GM19239 (cell line): ENCODE data around the gene PEX1.
"Not testable (repeated sequence)": the region's sequence is repeated elsewhere in the genome, so short reads cannot be mapped to it uniquely, and the experiment has no call there.

Experiments used
- DNase-seq: peaks from one replicate; pipeline ENCODE4 v3.0.0; 2011; ENCODE audit warnings: low spot score; ENCODE audit not compliant: insufficient read length
- FAIRE-seq: peaks from 2 replicates; lab custom pipeline; 2011; peaks lifted over from hg19 to GRCh38; lab: Jason Lieb, UNC

Gene PEX1

GRCh38 chr7:92528188-92528957 lies at the start of gene PEX1, which contains the start of gene RBM48:
Gene PEX1, minus strand, starts transcription at chr7:92528520. Its CDS starts 85 bp downstream, at chr7:92528435.
Gene RBM48, plus strand, starts transcription at chr7:92528795. Its CDS starts 19 bp downstream, at chr7:92528814.
- peak; percentile 80 for DNase-seq
- peak; percentile 93 for FAIRE-seq

- no peak for DNase-seq
These were observed 48.0 kb upstream of the PEX1 start for GRCh38 chr7:92576296-92576695.

GRCh38 chr7:92569137-92569536 lies 40.8 kb upstream of the PEX1 start:
- DNase-seq: no peak

More at GRCh38 chr7:92576296-92576695, 48.0 kb upstream of the PEX1 start:
- no peak for FAIRE-seq

GRCh38 chr7:92567460-92567859 lies 39.1 kb upstream of the PEX1 start:
- no peak for DNase-seq
- no peak for FAIRE-seq

More at GRCh38 chr7:92569137-92569536, 40.8 kb upstream of the PEX1 start:
- no peak for FAIRE-seq

GRCh38 chr7:92563345-92563744 lies 35.0 kb upstream of the PEX1 start:
- FAIRE-seq: no peak
- no peak for DNase-seq

GRCh38 chr7:92560602-92561001 lies 32.3 kb upstream of the PEX1 start:
- DNase-seq (no peak), FAIRE-seq (no peak)

- DNase-seq (no peak), FAIRE-seq (no peak)
These were observed 29.6 kb upstream of the PEX1 start for GRCh38 chr7:92557808-92558362.

GRCh38 chr7:92557249-92557648 lies 28.9 kb upstream of the PEX1 start:
- DNase-seq (no peak), FAIRE-seq (no peak)

GRCh38 chr7:92550194-92550593 lies 21.9 kb upstream of the PEX1 start:
- no peak for DNase-seq

GRCh38 chr7:92547579-92547978 lies 19.3 kb upstream of the PEX1 start:
- DNase-seq: no peak
- no peak for FAIRE-seq

More at GRCh38 chr7:92550194-92550593, 21.9 kb upstream of the PEX1 start:
- no peak for FAIRE-seq

- DNase-seq (no peak), FAIRE-seq (no peak)
These were observed 18.7 kb upstream of the PEX1 start for GRCh38 chr7:92546856-92547497.

- not testable (repeated sequence) for FAIRE-seq, DNase-seq
These were observed 16.8 kb upstream of the PEX1 start for GRCh38 chr7:92545116-92545515.

GRCh38 chr7:92543542-92543941 lies 15.2 kb upstream of the PEX1 start:
- not testable (repeated sequence) for FAIRE-seq, DNase-seq

GRCh38 chr7:92534572-92534971 lies 6.3 kb upstream of the PEX1 start:
- DNase-seq (no peak), FAIRE-seq (no peak)

GRCh38 chr7:92528958-92529264 lies 591 bp upstream of the PEX1 start:
- no peak for FAIRE-seq
- no peak for DNase-seq

- FAIRE-seq (peak; percentile 56), DNase-seq (no peak)
These were observed 776 bp downstream of the PEX1 start for GRCh38 chr7:92527300-92528187.

GRCh38 chr7:92523110-92523509 lies 5.2 kb downstream of the PEX1 start:
- DNase-seq (no peak), FAIRE-seq (no peak)

- FAIRE-seq: no peak
- DNase-seq: no peak
These were observed 8.3 kb downstream of the PEX1 start for GRCh38 chr7:92520024-92520423.

- FAIRE-seq (no peak), DNase-seq (no peak)
These were observed 10.7 kb downstream of the PEX1 start for GRCh38 chr7:92517631-92518030.

GRCh38 chr7:92513167-92513902 lies 15.0 kb downstream of the PEX1 start:
- FAIRE-seq: peak; percentile 75
- DNase-seq: no peak
